ENCODE results near the gene RHEBL1.

Gene RHEBL1

DNA sequence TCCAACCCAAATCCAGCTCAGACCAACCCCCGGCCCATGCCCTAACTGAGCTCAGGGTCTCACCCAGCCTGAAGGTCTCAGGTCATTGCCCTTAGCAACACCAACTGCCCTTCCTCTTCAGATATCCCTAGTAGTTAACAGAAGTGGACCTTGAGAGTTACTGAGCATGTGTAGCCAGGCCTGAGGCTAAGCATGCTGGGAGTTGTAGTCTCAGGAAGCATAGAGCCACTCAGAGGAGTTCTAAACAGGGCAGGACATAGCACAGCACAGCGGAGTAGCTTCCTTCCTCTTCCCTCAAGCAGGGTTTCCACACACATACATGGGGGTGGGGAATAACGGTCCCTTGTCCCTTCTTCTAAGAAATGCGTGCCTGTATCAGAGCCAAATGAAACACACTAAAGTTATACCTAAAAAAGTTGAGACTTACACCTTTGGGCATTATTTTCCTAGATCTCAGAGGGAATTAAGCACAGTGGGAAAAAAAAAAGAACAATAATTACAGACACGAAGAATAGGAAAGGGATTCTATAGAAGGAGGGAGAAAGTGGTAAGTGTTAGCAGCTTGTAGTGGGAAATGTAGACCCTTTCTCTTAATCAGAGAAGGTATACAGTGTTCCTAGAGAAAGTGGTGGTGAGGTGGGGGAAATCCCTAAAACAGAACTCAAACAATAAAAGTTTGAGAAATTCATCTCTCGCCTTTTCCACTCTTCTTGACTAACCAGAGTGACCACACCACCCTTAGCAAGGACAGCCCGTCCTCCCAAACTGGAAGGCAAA lies 13.6 kb downstream of the RHEBL1 start:
- Mint-ChIP-seq H3K9me3 (no peaks in the 10 kb centered on the region), H3K4me3 (peak overlapping the region; percentile 92), H3K36me3 (peaks cover 46% of the 10 kb centered on the region), H3K27ac (peak overlapping the region; percentile 56), H3K4me1 (peaks cover 48% of the 10 kb centered on the region), H3K27me3 (peaks cover 5% of the 10 kb centered on the region)
- CTCF ChIA-PET = interaction anchor here (0.9 to 2.7 kb wide), 6 partner anchors 8 to 42 kb away, joined by 3 to 10 read pairs (median 6); no protein-coding TSS in a partner anchor
- DNase-seq = peak; percentile 72

GRCh38 chr12:49055092-49055491 lies 14.7 kb downstream of the RHEBL1 start:
- peaks cover 45% of the 10 kb centered on the region for H3K4me1 Mint-ChIP-seq

GRCh38 chr12:49054524-49054923 lies 15.3 kb downstream of the RHEBL1 start:
- no peak for DNase-seq
- CTCF ChIA-PET = interaction anchor here (0.8 to 2.7 kb wide), 3 partner anchors 10 to 15 kb away, joined by 3 to 10 read pairs (median 6); partner anchors contain the start of gene RHEBL1
- H3K27me3 Mint-ChIP-seq = no peaks in the 10 kb centered on the region
- H3K36me3 Mint-ChIP-seq = peaks cover 57% of the 10 kb centered on the region
- no peak overlapping the region for H3K27ac Mint-ChIP-seq
- H3K4me3 Mint-ChIP-seq = no peak overlapping the region
- no peaks in the 10 kb centered on the region for H3K9me3 Mint-ChIP-seq
- H3K4me1 Mint-ChIP-seq = peaks cover 45% of the 10 kb centered on the region

More at GRCh38 chr12:49055092-49055491, 14.7 kb downstream of the RHEBL1 start:
- Mint-ChIP-seq H3K4me3 (no peak overlapping the region), H3K27me3 (no peaks in the 10 kb centered on the region), H3K27ac (no peak overlapping the region), H3K9me3 (no peaks in the 10 kb centered on the region), H3K36me3 (peaks cover 54% of the 10 kb centered on the region)
- CTCF ChIA-PET = interaction anchor here (0.8 to 2.7 kb wide), 4 partner anchors 9 to 33 kb away, joined by 3 to 10 read pairs (median 7); partner anchors contain the start of gene RHEBL1
- DNase-seq = no peak

- no peak overlapping the region for H3K4me3 Mint-ChIP-seq
These were observed 15.7 kb downstream of the RHEBL1 start for GRCh38 chr12:49054096-49054495.

GRCh38 chr12:49052451-49053208 lies 17.1 kb downstream of the RHEBL1 start:
- H3K9me3 Mint-ChIP-seq = no peaks in the 10 kb centered on the region
- no peak overlapping the region for H3K4me3 Mint-ChIP-seq
- no peaks in the 10 kb centered on the region for H3K27me3 Mint-ChIP-seq
- peaks cover 30% of the 10 kb centered on the region for H3K4me1 Mint-ChIP-seq
- no peak for DNase-seq
- CTCF ChIA-PET = no interaction called here
- peaks cover 70% of the 10 kb centered on the region for H3K36me3 Mint-ChIP-seq
- H3K27ac Mint-ChIP-seq = no peak overlapping the region

More at GRCh38 chr12:49054096-49054495, 15.7 kb downstream of the RHEBL1 start:
- CTCF ChIA-PET = interaction anchor here (0.8 to 2.7 kb wide), 2 partner anchors 10 to 16 kb away, joined by 3 to 10 read pairs; partner anchors contain the start of gene RHEBL1
- Mint-ChIP-seq H3K27ac (no peak overlapping the region), H3K36me3 (peaks cover 60% of the 10 kb centered on the region), H3K4me1 (peaks cover 45% of the 10 kb centered on the region), H3K9me3 (no peaks in the 10 kb centered on the region), H3K27me3 (no peaks in the 10 kb centered on the region)
- DNase-seq = no peak

DNA sequence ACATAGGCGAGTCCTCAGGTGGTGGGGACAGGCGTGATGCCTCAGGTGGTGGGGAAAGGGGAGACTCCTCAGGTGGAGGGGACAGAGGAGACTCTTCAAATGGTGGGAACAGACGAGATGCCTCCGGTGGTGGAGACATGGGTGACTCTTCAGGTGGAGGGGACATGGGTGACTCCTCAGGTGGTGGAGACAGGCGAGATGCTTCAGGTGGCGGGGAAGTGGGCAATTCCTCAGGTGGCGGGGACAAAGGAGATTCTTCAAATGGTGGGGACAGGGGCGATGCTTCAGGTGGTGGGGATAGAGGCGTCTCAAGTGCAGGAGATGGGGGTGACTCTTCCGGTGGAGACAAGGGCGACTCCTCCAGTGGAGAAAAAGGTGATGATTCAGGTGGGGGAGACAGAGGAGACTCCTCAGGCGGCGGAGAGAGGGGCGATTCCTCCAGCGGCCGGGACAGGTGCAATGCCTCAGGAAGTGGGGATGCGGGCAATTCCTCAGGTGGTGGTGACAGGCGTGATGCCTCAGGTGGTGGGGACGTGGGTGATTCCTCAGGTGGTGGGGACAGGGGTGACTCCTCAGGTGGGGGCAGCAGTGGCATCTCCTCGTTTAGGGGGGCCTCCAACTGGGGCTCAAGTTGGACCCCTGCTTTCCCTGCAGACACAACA lies 17.9 kb downstream of the RHEBL1 start:
- Mint-ChIP-seq H3K36me3 (peaks cover 75% of the 10 kb centered on the region), H3K27me3 (no peaks in the 10 kb centered on the region), H3K9me3 (no peaks in the 10 kb centered on the region), H3K4me3 (no peak overlapping the region), H3K4me1 (peaks cover 23% of the 10 kb centered on the region), H3K27ac (no peak overlapping the region)
- CTCF ChIA-PET = no interaction called here
- DNase-seq = no peak

GRCh38 chr12:49051373-49051764 lies 18.4 kb downstream of the RHEBL1 start:
- H3K27ac Mint-ChIP-seq = no peak overlapping the region
- no peaks in the 10 kb centered on the region for H3K9me3 Mint-ChIP-seq
- CTCF ChIA-PET = interaction anchor here (0.7 to 1.3 kb wide), 3 partner anchors 13 to 55 kb away, joined by 3 to 6 read pairs (median 5); no protein-coding TSS in a partner anchor
- H3K36me3 Mint-ChIP-seq = peaks cover 79% of the 10 kb centered on the region
- DNase-seq = no peak
- H3K4me1 Mint-ChIP-seq = peaks cover 17% of the 10 kb centered on the region
- no peak overlapping the region for H3K4me3 Mint-ChIP-seq
- H3K27me3 Mint-ChIP-seq = no peaks in the 10 kb centered on the region

DNA sequence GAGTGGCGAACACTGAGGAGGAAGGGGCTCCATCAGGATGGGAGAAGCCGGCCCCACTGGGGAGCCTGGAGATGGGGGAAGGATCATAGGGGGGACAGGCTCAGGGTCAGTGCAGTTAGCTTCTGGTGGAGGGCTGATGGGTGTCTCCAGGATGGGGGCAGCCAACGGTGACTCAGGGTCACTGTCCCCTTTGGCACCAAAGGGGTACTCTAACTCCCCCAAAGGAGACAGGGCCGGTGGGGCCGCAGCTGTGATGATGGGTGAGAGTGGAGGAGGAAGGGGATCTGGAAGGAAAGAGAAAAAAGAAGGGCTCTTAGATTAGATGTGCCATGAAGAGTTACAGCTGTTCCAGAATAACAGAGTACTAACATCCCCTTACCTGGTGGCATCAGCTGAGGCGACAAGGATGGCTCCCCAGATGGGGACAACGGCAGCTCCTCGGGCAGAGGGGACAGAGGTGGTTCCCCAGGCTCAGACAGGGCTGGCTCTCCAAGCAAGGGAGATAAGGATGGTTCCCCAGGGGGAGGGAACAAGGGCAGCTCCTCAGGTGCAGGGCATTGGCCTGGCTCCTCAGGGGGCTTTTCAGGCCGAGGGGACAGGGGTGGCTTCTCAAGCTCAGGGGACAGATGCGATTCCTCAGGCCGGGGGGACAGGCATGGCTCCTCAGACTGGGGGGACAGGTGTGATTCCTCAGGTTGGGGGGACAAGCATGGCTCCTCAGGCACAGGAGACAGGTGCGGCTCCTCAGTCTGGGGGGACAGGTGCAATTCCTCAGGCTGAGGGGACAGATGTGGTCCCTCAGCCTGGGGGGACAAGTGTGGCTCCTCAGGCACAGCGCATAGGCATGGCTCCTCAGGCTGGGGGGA lies 19.0 kb downstream of the RHEBL1 start:
- H3K36me3 Mint-ChIP-seq = peaks cover 81% of the 10 kb centered on the region
- H3K27me3 Mint-ChIP-seq = no peaks in the 10 kb centered on the region
- no peak overlapping the region for H3K27ac Mint-ChIP-seq
- H3K4me3 Mint-ChIP-seq = no peak overlapping the region
- H3K4me1 Mint-ChIP-seq = peaks cover 11% of the 10 kb centered on the region
- CTCF ChIA-PET = interaction anchor here (0.7 to 1.3 kb wide), 3 partner anchors 13 to 54 kb away, joined by 3 to 6 read pairs (median 5); no protein-coding TSS in a partner anchor
- H3K9me3 Mint-ChIP-seq = no peaks in the 10 kb centered on the region
- no peak for DNase-seq

DNA sequence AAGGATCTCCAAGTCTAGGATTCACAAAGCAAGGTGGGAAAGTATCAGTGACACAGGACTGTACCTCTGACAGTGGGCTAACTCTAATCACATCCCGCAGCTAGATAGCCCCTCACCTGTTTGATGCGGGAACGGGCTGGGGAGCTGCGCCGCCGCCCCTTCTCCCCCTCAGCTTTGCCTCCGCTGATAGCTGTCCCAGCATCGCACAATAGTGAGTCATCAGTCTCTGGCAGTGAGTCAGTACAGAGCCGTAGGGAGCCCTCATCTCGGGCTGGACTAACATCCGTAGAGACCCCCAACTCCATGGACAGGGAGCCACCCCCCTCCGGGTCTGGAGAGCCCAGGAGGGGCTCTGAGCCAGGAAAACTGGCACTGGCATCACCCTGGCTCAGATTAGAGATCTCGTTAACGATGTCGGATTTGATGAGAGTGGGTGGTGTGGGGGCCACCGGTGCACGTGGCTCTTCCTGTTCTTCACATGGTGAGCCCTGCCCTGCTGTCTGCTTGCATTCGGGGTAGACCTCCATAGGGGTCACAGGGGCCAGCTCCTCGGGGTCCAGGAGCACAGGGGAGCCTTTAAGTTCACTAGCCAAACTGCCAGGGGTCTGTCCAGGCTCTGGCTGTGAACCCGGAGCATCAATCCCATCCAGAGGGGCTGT lies 20.1 kb downstream of the RHEBL1 start:
- Mint-ChIP-seq H3K9me3 (no peaks in the 10 kb centered on the region), H3K27ac (no peak overlapping the region), H3K27me3 (no peaks in the 10 kb centered on the region), H3K36me3 (peaks cover 80% of the 10 kb centered on the region), H3K4me3 (no peak overlapping the region), H3K4me1 (peaks cover under 1% of the 10 kb centered on the region)
- CTCF ChIA-PET = interaction anchor here (1.3 to 1.5 kb wide), 2 partner anchors 53 kb away, joined by 3 to 5 read pairs; no protein-coding TSS in a partner anchor
- DNase-seq = no peak

- H3K4me1 Mint-ChIP-seq = peaks cover 4% of the 10 kb centered on the region
- H3K27ac Mint-ChIP-seq = no peak overlapping the region
These were observed 20.8 kb downstream of the RHEBL1 start for GRCh38 chr12:49048953-49049352.

DNA sequence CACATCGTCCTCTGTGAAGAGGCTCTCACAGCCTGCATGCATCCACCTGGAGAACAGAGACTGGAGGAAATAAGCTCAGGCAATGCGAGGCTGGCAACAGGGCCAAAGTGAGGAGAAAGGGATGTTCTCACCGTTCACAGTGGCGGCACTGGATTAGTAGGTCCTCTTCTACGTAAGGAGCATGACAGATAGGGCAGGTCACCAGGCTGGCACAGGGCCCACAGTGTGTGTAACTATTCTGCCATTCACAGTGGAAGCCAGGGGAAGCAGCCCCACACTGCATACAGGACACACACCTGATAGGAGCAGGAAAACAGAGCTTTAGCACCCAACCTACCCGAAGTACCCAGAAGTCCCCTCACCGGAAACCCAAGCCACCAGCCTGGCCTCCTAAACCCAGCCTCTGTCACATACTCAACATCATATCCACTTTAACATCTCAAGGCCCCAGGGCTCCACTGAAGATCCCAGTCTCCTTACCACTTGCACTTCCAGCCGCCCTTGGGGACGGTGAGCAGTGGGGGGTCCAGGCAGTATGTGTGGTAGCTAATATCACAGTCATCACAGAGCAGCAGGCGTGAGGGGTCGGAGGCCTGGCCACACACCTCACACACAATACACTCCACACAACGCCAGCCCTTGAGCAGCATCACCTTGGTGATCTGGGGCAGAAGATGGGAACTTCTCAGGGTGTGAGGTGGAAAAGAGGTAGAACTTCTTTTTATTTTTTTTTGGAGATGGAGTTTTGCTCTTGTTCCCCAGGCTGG lies 23.5 kb downstream of the RHEBL1 start:
- CTCF ChIA-PET = interaction anchor here (0.6 to 1.4 kb wide), 4 partner anchors 16 to 50 kb away, joined by 3 to 5 read pairs (median 4); no protein-coding TSS in a partner anchor
- Mint-ChIP-seq H3K4me1 (peaks cover 6% of the 10 kb centered on the region), H3K9me3 (no peaks in the 10 kb centered on the region), H3K27ac (no peak overlapping the region), H3K4me3 (no peak overlapping the region), H3K27me3 (no peaks in the 10 kb centered on the region), H3K36me3 (peaks cover 80% of the 10 kb centered on the region)
- no peak for DNase-seq

More at GRCh38 chr12:49048953-49049352, 20.8 kb downstream of the RHEBL1 start:
- H3K27me3 Mint-ChIP-seq = no peaks in the 10 kb centered on the region
- CTCF ChIA-PET = interaction anchor here (1.5 to 1.7 kb wide), 2 partner anchors 29 to 52 kb away, joined by 3 to 7 read pairs; no protein-coding TSS in a partner anchor
- H3K9me3 Mint-ChIP-seq = no peaks in the 10 kb centered on the region
- no peak for DNase-seq
- H3K36me3 Mint-ChIP-seq = peaks cover 83% of the 10 kb centered on the region
- no peak overlapping the region for H3K4me3 Mint-ChIP-seq

DNA sequence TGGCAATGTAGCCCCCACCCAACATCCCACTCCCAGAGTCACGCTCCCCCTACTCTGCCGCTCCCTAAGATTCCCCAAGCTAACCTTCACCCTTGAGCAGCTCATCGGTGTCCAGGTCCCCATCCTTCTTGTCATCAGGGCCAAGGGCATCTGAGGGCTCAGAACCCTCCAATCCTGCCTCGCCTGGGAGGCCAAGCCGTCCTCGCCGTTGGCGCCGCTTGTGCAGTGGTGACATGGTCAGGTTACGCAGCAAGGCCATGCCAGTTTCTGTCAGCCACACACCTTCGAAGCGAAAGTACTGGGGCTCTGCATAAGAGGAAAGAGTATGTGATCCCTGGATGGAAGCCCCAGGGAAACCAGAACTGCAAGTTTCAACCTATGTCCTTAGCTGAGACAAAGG lies 25.1 kb downstream of the RHEBL1 start:
- Mint-ChIP-seq H3K27me3 (no peaks in the 10 kb centered on the region), H3K4me1 (peaks cover 6% of the 10 kb centered on the region), H3K9me3 (no peaks in the 10 kb centered on the region), H3K4me3 (no peak overlapping the region), H3K36me3 (peaks cover 83% of the 10 kb centered on the region), H3K27ac (no peak overlapping the region)
- CTCF ChIA-PET = interaction anchor here (1.0 to 2.9 kb wide), 13 partner anchors 10 to 54 kb away, joined by 3 to 22 read pairs (median 7); partner anchors contain the start of gene RHEBL1
- no peak for DNase-seq
